Measurements from ENCODE around the gene ADD2. TPM values are rescaled to one million over a fixed set of nuclear protein-coding genes. Genes with fewer than 3 reads are reported as not detected.
"Not testable (repeated sequence)": the region's sequence is repeated elsewhere in the genome, so short reads cannot be mapped to it uniquely, and the experiment has no call there.

The ADD2 gene
- polyA plus RNA-seq, 4 donors = 4.2 to 7.5 (median 6.1) TPM

DNA sequence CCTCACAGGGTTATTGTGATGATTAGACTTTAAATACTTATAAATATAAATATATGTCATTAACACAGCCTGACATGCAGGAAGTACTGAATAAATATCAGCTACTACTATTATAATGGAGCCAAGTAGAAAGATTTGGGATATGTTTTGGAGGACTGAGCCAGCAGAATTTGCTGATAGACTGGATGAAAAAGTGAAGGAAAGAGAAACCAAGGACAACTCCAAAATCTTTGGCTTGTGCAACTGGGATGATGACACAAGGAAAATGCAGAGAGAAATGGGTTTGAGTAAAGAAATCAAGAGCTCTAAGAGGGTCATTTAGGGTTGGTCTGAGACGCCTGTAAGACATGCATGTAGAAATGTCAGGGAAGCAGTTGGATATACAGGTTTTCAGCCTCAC is 15.6 kb downstream of the ADD2 start:
- DNase-seq (ENCODE audit: low read depth in 4 of 4, low spot score in 2 of 4) = no peak

DNA sequence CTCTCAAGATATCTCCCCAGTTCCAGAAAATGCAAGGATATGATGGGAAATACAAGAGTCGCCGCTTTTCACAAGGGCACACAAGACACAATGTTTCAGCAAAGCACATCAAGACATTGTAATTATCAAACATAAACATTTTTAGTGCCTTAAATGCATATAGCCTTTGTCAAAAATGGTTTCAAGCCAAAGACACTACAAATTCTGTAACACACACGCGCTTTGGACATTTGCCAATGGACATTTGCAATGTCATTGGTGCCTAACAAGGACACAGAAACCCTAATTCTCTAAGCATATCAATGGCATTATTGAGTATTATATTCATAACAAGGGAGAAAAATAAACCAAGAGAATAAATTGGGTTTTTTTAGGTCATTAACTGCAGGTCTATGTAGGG is 16.1 kb downstream of the ADD2 start:
- no peak for DNase-seq (ENCODE audit: low read depth in 4 of 4, low spot score in 2 of 4)

DNA sequence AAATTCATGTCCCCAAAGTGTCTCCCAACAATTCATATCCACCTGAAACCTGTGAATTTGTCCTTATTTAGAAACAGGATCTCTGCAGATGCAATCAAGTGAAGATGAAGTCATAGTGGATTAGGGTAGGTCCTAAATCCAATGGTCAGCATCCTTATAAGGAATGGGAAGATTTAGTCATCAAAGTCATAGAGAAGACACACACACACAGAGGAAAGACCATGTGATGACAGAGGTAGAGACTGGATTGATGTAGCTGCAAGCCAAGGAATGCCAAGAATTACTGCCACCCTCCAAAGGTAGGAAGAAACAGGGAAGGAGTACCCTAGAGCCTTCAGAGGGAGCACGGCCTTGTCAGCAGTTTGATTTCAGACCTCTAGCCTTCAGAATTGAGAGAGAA is 17.7 kb downstream of the ADD2 start:
- no peak for DNase-seq (ENCODE audit: low read depth in 4 of 4, low spot score in 2 of 4)

DNA sequence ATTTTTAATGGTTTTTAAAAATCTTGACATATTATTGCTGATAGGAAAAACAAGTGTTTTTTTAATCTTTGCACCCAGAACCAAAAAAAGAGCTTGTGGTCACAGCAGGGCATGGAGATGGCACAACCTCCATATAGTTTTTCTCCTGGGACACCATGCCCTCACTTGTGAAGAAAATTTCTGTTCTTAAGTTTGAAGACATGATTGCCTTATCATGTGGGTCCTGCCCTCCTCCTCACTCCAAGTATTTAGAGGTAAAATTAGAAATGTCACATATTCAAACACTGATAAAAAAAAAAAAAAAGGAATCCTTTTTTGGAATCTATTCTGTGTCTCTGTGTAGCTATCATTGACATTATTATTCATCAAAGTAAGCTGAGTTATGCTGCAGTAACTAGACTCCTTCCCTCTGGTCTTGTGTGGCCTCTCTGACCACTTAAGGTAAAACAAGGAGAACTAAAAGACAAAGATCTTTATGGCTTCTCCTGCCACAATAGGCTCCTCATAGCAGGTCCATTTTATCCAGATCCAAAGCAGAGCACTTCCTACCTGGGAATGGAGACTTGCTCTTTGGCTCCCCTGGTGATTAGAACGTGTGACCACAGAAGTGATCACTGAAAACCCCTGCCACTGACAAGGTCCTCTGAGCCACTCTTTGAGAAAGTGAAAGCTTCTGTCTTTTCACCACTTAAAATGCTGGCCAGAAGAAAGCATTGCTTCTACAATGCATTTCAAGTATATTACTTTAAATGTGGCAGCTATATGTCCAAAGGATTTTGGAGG is 19.8 kb downstream of the ADD2 start:
- DNase-seq (ENCODE audit: low read depth in 4 of 4, low spot score in 2 of 4) = no peak

DNA sequence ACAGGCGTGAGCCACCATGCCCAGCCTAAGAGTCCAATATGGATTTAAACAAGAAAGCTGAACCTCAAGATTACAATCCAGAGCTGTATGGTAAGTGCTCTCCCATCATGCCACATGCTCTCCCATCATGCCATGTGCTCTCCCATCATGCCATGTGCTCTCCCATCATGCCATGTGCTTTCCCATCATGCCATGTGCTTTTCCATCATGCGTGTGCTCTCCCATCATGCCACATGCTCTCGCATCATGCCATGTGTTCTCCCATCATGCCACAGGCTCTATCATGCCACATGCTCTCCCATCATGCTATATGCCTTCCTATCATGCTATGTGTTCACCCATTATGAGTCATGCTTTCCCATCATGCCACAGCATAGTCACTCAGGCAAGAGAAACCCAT is 20.7 kb downstream of the ADD2 start:
- DNase-seq (ENCODE audit: low read depth in 4 of 4, low spot score in 2 of 4) = no peak

DNA sequence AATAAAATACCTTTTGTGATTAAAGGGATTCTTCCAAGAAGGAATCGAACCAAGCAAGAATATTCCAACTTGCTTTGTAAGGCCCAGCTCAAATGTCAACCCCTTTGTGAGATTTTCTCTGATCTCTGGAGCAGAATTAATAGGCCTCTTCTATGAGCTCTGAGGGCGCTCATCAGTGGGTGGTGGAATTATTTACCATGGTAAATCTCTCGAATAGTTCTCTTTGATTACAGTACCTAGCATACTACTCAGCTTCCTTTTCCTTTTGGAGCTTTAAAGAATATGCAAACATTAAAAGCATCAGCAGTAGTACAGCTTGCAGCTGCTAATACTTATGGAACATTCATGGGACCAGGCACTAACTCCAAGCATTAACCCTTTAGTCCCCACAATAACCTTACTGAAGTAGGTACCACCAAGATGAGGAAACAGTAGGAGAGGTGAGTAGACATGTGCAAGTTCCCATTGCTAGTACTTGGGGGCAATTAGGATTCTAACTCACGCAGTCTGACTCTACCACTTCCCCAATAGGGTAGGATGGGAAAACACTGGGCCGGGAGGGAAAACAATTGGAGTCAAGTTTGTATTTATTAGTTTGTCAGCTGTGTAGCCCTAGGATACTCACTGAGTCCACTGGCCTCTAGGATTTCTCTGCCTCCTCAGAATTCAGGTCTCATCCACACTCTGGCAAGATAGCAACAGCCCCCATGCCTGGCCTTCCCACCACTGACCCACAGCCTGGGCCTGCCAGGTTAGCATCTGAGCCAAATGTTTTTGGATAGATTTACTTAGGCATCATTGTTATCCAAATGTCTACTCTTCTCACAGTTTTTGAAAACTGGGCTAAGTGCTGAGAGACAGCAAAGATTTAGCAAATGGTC is 21.7 kb downstream of the ADD2 start:
- DNase-seq (ENCODE audit: low read depth in 4 of 4, low spot score in 2 of 4) = no peak

DNA sequence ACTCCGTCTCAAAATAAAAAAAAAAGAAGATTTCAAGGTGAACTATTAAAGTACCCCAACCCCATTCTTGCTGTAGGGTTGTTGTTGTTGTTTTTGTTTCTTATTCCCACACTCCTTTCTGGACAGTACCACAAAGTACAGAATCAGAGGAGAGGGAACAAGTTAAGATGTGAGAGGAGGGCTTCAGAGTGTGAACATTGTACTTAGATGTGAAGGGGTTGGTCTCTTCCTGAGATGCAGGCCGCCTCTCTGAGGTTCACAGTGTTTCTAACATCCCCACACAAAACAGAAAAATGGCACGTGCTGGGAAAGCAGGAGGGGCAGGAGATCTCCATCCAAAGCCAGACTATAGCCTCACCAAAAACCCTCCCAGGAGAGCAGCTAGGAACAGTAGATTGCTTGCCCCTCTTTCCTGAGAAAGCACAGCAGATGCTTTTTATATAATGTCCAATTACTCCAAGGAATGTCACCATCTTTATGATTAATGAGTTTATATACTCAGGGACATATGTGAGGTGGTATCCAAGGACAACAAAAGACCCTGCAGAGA is 22.6 kb downstream of the ADD2 start:
- no peak for DNase-seq (ENCODE audit: low read depth in 4 of 4, low spot score in 2 of 4)

DNA sequence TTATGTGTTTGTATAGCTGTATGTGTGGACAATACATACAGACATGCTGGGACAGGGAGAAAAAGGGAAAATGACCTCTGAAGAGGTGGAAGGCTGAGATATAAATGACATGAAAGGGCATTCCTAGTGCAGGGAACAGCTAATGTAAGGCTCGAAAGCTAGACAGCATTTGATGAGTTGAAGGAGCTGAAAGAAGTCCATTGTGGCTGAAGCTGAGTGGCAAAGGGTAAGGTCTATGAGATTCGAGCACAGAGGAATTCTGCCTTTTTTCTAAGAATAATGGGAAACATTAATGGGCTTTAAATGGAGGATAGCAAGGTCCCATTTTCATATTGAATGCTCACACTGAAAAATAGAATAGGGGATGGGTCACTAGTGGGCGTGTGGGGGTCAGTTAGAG is 23.6 kb downstream of the ADD2 start:
- DNase-seq (ENCODE audit: low read depth in 4 of 4, low spot score in 2 of 4) = no peak

DNA sequence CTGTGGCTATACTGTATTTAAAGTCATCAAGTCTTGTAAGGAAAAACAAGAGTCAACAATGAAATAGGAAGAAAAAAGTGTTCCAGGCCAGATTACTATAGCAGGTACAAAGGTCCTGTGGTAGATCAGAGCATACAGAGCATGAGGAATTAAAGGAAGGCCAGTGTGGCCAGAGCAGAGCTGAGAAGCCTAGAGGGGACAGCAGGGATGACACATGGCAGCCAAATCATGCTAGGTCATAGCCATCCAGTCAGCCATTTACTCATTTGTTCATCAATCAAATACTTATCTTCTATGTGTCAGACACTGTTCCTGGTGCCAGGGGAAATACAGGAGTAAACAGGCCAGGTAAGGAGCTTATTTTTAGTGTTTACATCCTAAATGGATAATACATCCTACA is 24.3 kb downstream of the ADD2 start:
- no peak for DNase-seq (ENCODE audit: low read depth in 4 of 4, low spot score in 2 of 4)

DNA sequence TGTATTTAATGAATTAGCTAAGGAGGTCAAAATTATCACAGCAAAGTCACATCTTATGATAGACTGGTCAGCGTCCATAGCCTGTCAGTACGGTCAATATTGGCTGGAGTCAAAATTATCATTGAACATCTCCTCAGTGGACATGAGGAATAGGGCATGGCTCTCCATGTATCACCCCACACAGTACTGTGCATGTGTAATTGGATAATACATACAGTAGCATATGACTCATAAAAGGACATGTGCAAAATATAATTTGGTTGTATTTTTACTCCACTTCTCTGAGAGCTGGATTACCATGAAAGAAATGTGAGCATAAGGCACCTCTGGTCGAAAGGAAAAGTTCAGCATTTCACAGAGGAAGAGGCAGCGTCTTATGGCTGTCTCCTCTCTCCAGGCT is 24.9 kb downstream of the ADD2 start:
- DNase-seq (ENCODE audit: low read depth in 4 of 4, low spot score in 2 of 4) = no peak

DNA sequence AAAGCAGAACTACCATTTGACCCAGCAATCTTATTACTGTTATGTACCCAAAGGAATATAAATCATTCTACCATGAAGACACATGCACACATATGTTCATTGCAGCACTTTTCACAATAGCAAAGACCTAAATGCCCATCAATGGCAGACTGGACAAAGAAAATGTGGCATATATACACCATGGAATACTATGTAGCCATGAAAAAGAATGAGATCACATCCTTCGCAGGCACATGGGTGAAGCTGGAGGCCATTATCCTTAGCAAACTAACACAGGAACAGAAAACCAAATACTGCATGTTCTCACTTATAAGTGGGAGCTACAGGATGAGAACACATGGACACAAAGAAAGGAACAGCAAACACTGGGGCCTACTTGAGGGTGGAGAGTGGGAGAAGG is 28.5 kb downstream of the ADD2 start:
- DNase-seq (ENCODE audit: low read depth in 4 of 4, low spot score in 2 of 4) = not testable (repeated sequence)

DNA sequence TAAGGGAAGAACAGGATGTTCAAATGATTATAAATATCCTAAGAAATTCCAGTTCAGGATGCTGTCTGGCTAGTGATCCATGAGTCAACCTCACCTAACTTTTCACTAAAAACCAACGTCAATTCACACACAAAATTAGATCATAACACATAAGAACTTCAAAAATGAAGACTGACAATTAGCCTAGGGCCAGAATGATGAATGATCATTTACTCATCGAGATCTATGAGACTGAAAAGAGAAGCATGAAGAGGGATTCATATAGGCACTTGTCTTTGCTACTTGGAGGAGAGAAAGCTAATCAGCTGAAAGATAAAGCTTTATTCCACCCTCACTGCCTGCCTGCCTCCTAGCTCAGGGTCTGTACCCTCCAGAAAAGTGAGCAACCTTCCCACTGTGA is 29.8 kb downstream of the ADD2 start:
- DNase-seq (ENCODE audit: low read depth in 4 of 4, low spot score in 2 of 4) = no peak

DNA sequence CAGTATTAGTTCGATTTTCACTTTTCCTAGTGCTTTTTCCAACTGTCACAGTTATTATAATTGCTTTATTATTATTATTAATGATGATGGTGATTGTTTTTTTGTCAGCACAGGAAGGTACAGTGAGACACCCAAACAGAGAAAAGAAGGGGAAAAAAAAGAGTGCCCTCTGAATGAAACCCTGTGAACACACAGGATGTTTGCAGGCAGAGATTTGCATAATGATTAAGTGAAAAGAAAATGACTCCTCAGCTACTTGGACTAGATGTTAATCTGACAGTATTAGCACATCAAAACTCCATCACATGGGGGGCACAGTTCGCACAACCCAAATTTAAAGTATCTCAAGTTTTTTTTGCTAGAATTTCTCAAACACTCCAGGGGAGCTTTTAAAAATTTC is 32.9 kb downstream of the ADD2 start:
- DNase-seq (ENCODE audit: low read depth in 4 of 4, low spot score in 2 of 4) = no peak

DNA sequence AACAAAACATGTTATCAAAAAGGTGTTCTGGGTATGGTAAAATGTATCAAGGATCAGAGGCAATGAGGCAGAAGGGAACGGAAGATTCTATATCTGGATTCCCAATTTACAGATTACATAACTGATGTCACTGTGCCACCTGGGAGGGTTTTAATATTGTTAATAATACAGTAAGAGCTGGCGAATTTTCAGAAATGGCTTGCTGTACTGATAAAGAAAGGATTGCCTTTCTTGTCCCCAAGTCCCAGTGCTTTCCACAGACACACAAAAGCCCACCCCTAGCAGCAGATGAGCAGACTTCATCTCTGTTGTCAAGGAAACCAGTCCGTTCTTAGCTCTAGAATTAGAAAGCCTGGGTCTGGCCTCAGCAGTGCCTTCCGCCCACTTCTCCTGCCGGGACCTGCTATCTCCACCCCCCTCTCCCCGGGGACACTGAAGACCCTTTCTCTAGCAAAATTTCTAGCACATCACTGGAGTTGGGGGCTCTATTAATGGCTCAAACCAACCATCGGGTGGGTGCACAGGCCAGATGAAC is 34.3 kb downstream of the ADD2 start:
- DNase-seq (ENCODE audit: low read depth in 4 of 4, low spot score in 2 of 4) = no peak

DNA sequence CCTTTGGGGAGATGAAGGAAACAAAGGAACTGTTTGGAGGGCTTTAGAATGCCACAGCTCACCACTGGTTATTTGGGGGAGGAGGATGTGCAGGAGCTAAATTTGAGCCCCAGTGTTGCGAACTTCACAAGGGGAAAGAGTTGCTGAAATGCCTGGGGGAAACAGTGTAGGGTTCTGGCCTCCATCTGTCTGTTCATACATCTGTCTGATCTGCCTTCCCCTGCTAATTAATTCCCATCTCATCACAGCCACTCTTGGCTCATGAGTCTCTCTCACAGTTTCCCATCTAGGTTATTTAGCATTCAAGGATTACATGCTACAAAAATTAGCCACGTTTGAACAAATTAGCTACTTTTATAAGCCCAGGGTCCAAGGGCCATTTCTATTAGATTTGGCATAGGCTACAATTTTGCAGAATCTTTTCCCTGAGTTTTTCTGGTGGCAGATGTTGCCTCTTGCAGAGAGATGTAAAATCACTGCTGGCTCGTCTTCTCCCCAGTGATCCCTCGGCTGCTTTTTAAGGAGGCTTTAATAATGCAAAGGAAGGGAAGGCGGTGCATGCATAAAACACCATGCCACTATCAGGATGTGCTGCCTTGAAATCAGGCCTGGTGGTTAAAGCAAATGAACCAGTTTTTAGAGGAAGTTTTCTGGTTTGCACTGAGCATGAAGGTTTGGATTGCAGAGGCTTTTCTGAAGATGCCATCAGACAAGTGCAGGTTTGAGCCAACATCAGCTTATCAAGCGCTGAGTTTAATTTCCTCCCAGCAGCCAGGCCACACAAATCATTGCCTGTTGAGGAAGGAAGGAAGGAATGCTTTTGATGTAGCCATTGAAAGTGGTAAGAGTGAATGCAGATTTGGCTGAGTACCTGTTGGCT is 35.0 kb downstream of the ADD2 start:
- DNase-seq (ENCODE audit: low read depth in 4 of 4, low spot score in 2 of 4) = no peak

DNA sequence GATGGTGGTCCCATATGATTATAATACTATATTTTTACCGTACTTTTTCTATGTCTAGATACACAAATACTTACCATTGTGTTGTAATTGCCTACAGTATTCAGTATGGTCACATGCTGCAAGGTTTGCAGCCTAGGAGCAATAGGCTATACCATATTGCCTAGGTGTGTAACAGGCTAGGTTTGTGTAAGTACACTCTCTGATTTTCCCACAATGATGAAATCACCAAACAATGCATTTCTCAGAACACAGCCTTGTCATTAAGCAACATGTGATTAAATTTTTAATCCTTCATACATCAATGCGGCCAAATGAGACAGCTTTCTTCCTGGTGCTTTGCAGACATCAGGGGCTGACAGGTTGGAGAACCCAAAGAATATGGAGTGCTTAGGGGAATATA is 37.3 kb downstream of the ADD2 start:
- DNase-seq (ENCODE audit: low read depth in 4 of 4, low spot score in 2 of 4) = no peak

DNA sequence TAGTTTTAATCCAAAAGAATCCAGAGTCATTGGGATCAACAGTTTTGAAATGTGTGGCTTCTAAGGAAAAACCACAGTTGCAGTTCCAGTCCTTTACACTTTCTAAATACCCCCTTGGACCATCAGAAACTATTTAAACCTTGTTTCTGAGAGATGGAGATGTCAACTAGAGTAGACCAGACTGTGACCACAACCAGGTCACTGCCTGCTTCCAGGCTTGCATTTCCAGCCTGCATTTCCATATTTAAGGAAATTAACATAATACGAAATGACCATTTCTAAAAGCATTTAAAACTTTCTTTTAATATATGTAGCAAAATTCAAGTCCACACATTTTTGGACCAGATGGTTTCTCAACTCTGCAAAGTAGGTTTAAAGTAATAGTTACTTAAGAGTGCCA is 38.4 kb downstream of the ADD2 start:
- DNase-seq (ENCODE audit: low read depth in 4 of 4, low spot score in 2 of 4) = no peak

DNA sequence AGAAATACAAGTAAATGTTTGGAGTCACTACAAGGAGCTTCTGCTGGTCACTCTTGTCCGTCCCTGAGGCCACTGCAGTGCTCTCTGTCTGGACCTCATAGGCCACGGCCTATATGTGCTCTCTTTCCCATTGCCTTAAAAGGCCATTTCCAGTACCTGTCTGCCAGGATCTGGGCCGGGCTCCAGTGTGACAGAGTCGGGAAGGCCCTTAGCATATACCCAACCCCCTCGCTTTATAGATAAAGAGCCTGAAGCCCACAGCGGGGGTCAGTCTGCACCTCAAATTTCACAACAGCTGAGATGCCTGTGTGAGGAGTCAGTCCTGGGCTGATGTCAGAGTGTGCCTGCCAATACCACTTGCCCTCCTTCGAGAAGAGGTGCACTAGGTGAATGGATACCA is 39.9 kb downstream of the ADD2 start:
- DNase-seq (ENCODE audit: low read depth in 4 of 4, low spot score in 2 of 4) = no peak

DNA sequence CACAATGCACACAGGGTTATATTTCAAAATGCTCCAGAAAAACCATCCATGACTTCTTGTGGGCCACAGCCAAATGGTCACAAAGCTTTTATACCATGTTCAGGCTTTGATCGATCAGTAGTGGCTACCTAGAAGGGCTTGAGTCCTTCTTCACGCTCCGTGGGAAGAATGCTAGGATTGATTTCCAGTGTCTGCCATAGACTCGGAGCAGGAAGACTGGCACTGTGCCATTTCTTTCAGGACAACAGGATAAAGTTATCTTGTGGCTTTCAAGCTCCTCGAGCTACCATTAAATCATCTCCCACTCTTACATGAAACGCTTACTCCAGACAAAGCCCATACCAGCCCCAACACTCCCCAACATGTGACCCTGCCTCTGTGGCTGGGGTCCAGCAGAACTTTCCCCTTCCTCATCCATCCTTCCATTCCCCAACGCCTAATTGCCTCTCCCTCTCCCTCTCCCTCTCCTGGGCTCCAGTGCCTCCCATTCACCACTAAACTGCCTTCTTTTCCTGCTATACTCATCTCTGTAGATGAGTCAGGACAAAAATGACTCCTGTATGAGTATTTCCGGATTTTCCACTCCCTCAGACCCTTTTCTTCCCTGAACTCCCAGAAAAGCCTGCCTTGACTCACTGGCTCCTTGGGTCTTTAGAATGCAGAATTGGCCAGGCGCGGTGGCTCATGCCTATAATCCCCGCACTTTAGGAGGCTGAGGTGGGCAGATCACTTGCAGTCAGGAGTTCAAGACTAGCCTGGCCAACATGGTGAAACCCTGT is 40.9 kb downstream of the ADD2 start:
- no peak for DNase-seq (ENCODE audit: low read depth in 4 of 4, low spot score in 2 of 4)

DNA sequence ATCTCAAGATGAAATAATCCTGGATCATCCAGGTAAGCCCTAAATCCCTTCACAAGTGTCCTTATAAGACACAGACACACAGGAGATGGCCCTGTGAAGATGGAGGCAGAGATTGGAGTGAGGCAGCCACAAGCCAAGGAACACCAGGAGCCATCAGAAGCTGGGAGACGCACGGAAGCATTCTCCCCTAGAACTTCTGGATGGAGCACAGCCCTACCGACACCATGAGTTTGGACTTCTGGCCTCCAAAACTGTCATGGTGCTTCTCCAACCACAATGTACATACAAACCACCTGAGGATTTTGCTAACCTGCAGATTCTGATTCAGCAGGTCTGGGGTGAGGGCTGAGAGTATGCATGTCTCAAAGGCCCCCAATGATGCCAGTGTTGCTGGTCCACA is 42.5 kb downstream of the ADD2 start:
- no peak for DNase-seq (ENCODE audit: low read depth in 4 of 4, low spot score in 2 of 4)
